Hematopoietic multipotent progenitor cell treated with erythropoietin and hydrocortisone succinate and interleukin-3 and kit ligand, for 17 days (in vitro differentiated cells): ENCODE measurements around the gene PAF1.
A peak's percentile ranks its signal among the peaks of the same experiment; 100 is the strongest.
"Not testable (repeated sequence)": the region's sequence is repeated elsewhere in the genome, so short reads cannot be mapped to it uniquely, and the experiment has no call there.

ENCODE experiments used
- DNase-seq: peaks from one replicate; pipeline ENCODE4 v3.0.0-alpha.2; 2015; ENCODE audit warnings: low spot score

PAF1 gene

DNA sequence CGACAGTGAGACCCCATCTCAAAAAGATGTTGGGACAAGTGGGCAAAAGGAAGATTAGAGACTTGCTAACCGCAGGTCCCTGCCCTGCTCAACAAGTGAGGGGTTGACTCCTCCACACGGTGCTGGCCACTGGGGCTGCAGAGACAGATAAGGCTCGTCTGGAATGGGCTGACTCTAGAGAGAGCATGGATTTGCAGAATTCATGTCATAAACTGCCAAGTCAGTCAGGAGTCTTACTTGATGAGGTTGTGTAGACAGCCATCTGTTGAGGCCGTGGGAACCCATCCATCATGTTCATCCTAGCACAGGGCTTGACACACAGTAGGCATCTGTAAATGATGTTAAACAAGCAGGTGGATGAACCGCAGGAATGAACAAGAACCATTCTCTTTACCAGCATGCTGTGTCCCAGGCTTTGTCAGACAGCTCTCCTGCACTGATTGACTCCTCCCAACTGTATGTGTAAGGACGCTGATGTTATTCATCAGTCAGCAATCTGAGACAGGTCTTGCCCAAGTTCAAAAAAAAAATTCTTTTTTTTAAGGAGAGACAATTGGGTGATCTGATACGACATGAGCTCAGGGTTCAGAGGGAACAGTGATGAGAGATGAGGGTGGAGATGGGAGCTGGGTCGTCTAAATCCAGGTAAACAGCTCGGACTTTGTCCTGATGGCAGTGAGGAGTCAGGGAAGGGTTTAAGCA, 8.8 kb downstream of the PAF1 start:
- DNase-seq, result no peak

DNA sequence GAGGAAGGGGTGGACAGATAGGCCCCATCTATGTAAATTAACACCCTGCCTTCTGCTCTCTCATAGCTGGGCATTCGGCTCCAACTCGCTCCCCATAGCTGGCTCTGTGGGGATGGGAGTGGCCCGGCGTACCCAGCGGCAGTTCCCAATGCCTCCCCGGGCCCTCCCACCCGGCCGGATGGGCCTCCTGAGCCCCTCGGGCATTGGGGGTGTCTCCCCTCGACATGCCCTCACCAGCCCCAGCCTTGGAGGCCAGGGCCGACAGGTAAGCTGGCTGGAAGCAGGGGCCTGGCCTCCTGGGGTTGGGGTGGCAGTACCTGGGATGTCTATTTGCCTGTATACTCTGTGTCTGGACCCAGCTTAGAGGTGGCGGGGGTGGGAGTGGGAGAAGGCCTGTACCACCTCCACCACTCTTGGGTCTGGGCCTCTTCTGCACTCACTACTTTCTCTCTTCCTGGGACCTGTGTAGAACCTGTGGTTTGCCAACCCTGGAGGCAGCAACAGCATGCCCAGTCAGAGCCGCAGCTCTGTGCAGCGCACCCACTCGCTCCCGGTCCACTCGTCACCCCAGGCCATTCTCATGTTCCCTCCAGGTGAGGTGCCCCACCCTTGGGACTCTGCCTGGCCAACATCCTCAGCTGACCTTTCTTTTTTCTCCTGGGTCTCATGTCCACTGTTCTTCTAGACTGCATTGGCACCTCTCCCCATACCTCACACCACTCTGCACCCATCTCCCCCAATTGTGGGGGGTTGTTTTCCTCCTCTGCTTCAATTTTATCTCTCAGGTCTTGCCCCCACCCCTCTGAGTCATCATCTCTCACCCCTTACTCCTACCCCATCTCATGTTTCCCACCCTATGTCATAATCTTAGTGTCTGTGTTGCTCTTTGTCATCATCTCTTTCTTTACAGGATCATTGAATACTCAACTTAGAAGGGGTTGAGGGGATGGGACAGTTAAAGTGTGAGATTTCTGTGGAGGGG, 10.1 kb downstream of the PAF1 start:
- no peak for DNase-seq

DNA sequence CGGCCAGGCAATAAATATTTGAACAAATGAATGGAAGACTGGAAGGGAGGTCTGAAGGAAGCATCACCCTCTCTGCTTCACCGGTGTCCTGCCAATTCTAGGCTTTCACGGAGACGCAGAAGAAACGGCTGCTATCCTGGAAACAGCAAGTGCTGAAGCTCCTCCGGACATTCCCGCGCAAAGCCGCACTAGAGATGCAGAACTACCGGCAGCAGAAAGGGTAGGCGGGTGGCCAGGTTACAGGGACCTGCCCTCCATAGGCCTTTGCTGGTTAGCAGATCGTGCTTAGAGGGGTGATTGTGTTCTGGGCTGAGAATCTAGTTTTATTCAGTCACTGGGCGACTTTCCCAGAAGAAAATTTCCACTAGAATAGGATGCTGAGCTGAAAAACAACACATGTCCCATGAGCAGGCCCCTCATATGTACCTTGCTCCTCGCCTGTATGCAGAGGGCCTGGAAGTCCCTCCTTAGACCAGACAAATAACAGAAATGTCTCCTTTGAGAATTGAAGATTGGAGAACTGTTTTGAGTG, 11.0 kb downstream of the PAF1 start:
- no peak for DNase-seq

DNA sequence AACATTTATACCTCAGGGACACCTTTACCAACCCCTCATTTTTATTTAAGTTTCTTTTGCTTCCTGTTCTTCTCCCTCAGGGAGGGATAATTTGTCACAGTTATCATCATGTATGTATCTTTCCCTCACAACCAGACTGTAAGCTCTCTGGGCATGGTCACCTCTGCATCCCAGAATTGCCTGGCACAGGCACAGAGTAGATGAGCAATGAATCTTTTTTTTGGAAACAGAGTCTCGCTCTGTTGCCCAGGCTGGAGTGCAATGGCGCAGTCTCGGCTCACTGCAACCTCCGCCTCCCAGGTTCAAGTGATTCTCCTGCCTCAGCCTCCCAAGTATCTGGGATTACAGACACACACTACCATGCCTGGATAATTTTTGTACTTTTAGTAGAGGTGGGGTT, 11.5 kb downstream of the PAF1 start:
- DNase-seq, result not testable (repeated sequence)

DNA sequence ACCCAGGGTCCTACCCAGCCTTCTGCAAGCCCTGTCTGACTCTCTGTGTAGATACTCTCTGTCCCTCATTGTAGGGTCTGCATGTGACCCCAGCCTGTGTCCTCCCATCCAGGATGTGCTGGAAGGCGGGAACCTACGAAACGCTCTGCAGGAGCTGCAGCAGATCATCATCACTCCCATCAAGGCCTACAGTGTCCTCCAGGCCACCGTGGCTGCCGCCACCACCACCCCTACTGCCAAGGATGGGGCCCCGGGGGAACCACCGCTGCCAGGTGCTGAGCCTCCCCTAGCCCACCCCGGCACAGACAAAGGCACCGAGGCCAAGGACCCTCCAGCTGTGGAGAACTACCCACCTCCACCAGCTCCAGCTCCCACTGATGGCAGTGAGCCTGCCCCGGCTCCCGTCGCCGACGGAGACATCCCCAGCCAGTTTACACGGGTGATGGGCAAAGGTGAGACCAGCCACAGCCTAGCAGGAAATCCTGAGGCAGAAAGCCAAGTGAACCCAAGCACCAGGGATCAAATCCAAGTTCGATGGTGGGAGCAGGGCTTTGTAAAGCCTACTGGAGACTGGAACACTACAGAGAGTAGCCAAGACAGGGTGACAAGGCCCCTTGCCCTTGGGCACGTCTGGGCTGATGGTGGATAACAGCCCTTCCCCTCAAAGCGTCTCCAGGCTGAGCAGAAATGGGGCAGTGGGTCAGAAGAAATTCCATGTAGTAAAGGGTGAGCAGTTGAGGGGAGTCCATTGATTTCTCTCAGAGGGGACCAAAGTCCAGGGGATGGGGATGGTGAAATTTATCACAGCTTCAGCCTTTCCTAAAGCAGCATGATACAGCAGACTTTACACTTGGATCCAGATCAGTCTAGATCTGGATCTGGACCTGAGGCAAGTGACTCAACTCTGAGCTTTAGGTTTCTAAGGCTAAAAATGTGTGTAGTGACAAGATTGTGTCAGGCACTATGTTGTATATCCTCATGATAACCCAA, 13.2 kb downstream of the PAF1 start:
- DNase-seq, result no peak

DNA sequence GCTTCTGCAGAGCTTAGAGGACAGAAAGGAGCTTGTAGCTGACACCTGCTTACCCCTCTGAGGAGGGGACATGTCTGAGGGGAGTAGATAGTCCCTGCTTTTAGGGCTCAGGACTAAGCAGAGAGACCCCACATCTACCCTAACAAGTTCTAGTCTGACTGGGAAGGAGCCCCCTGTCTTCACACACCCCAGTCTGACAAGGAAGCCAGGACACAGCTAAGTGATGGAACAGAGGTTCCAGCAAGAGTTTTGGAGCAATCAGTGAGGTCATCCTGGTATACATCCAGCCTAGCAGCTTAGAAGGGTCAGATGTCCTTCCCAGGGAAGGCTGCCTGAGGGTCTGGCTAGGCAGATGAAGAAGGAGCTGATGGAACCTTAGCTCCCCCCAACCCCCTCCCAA, 15.0 kb downstream of the PAF1 start:
- no peak for DNase-seq

DNA sequence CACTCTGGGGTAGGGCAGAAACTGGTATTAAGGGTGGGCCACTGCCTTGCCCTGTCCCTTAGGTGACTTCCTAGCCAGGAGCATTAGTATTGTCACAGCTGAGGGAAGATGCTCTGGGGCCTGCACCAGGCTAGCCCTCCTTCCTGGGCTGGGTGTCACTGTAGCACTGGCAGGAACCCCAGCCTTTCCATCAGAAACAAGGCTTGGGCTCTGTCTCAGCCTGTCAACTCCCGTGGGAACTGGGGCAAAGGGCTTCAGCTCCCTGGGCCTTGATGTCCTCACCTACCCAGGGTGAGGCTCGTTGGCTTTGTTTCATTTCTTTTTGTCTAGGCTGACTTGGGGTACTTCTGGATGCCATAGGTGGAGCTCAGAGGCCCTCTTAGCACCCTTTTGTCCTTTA, 18.0 kb downstream of the PAF1 start:
- DNase-seq, result no peak

DNA sequence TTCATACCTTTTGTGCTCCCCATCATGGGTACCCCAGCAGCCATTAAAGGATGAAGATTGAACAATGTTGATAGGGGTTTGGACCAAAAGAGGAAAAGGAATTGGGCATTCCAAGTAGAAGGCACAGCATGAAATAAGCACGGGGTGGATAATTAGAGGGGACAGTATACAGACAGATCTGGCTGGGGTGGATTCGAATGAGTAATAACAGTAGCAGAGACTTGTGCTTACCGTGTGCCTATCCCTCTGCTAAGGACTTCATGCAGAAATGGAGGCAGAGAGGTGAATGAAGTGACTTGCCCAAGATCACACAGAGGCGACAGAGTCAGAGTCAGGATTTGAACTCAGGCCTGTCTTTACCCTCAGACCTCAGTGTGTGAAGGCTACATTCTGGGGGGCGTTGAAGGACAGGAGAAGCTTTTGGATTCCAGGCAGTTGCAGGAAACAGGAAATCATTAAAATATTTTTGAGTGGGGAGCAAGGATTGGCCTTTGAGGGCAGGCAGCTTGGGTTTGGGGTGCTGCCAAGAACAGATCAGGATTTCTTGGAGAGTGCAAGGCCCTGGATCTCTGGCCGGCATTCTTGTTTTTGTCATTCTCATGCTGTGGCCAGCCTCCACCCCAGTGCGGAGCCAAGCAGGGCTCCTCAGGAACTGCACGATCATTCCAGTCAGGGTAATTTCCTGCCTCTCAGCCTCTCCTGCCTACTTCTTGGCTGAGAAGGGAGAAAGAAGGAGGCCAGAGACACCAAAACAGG, 18.7 kb downstream of the PAF1 start:
- no peak for DNase-seq

DNA sequence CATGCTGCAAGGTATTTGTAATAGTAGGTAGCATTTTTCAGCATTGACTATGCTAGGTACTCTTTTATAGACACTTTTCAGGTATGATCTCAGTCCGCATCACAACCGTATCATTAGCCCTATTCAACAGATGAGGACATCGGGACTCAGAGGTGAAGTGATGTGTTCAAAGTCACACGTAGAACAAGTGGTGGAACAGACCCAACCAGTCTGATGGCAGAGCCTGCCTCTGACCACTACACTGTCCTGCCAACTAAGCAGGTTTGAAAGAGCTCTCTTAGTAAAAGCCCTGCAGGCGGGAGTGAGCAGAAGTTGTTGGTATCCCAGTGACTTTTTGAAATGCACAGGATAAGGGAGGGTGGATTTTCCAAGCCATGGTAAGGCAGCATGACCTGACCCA, 20.2 kb downstream of the PAF1 start:
- DNase-seq, result no peak

DNA sequence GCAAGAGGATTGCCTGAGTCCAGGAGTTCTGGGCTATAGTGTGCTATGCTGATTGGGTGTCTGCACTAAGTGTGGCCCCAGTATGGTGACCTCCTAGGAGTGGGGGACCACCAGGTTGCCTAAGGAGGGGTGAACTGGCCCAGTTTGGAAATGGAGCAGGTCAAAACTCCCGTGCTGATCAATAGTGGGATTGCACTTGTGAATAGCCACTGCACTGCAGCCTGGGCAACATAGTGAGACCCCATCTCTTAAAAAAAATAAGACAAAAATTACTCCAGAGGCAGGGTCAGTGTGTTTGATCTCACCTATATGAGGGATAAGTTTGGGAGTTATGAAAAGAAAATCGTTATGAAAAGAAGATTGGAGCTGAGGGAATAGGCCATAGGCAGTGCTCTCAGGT, 21.7 kb downstream of the PAF1 start:
- no peak for DNase-seq

DNA sequence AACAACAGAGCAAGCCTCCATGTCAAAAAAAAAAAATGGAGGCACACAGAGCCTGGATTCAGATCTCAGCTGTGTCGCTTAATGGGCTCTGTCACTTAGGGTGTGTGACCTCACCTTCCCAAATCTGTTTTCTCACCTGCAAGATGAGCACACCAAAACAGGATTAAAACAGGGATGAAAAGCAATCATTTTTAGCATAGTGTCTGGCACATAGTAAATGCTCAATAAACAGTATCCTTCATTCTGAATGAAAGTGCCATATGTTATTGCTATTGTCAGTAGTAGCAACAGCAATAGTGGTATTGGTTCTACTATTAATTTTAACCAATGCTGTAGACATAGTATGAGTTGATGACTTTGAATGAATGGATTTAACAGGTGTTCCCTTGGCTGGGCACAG, 25.4 kb downstream of the PAF1 start:
- no peak for DNase-seq

DNA sequence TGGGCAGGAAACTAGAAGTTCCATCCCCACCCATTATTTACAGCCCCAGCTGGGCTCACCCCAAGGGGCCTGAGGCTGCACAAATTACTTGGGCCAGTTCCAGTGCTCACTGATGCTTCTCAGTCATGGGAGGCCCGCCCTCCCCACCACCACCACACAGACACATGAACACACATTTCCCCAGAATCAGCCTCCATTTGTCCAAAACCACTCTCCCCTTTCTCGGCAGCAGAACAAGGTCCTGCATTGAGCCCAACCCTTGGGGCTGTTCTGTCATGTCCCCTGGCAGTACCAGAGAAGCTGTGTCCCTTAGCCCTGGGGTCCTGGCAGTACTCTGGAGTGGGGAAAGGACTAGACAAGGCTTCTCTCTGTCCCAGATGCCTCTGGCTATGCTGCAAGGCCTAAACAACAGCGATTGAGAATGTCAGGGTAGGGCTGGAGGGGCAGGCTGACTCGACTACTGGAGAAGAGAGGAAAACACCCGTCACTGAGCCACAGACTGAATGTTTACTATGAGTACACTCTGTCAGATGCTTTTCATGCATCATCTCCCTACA, 26.9 kb downstream of the PAF1 start:
- DNase-seq, result peak; percentile 52

DNA sequence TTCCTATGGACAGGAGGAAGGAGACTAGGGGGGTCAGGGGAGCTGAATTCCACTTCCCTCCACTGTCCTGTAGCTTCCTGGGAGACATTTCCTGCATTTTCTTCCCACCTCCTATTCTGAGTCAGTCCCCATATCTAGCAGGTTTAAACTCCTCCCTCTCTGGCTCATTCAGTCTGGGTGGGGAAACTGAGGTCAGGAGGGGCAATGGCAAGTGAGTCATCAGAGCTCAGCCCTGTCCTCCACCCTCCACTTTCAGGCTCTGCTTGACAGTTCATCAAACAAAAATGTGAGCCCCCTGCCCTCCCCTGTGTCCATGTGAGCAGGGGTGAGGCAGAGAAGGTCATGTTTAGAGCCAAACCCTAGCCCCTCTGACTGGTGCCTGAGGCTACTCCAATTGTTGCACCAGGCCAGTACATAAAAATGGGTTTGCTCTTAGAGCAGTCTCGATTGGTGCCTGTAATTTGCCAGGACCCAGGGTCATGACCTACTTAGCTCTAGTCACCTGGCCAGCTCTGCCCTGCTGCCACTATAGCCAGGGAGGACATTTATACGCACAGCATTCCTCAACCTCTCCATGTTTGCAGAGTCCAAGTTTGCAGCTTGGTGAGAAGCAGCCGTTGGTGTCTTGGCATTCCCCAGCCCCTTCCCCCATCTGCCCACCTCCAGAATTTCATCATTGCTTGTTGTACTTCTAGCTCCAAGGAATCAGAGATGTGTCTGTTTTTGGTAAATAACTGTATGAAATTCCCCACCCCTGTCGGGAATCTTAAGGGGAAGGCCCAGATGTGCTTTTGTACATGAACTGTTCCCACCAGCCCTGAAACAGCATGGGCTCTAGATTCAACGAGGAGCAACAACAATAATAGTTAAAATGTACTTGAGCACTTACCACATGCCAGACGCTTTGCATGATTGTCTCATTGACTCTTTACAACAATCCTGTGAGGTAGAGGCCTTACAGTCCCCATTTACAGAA, 27.9 kb downstream of the PAF1 start:
- no peak for DNase-seq

DNA sequence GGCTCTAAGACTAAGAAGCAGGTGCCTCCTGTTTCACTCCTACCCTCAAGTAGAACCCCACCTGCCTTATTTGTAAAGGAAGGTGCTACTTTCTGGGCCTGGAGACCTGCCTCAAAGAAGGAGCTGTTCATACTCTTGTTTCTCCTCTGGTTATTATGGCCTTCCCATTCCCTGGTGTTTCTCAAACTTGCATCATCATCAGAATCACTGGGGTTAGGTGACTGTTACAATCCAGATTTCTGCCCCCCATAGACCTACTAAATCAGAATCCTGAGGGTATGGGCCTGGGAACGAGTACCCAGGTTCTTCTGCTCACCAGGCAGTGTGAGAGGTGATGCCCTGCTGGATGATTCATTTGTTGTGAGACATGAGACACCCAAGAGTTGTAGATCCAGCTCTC, 30.3 kb downstream of the PAF1 start:
- no peak for DNase-seq

DNA sequence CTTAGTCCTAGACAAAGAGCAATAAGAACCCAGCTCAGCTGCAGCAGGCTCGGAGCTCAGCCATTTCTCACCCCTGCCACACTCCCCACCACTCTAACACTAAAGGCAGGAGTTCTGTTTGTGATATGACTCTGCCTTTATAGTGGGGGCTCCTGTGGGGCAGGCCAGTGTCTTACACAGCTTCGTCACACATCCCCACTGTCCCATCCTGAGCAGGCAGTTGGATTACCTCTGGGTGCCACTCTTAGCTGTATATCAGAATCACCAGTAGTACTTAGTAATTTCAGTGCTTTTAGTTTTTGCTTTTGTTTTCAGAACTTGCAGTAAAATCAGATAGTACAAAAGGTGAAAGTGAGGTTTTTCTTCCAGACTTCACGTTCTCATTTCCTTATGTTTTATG, 31.9 kb downstream of the PAF1 start:
- DNase-seq, result no peak

DNA sequence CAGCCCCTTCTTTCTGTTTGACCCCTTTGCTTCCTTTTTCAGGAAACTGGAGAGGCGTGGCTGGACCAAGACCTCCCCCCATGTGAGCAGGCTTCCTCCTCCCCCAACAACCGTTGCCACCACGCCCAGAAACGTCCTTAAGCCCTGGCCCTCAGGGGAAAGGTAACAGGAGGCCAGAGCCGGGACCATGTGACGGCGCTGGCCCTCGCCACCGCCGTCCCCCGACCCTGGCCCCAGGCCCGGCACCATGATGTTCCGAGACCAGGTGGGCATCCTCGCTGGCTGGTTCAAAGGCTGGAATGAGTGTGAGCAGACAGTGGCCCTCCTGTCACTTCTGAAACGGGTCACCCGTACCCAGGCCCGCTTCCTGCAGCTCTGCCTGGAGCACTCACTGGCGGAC, 34.3 kb downstream of the PAF1 start:
- no peak for DNase-seq

DNA sequence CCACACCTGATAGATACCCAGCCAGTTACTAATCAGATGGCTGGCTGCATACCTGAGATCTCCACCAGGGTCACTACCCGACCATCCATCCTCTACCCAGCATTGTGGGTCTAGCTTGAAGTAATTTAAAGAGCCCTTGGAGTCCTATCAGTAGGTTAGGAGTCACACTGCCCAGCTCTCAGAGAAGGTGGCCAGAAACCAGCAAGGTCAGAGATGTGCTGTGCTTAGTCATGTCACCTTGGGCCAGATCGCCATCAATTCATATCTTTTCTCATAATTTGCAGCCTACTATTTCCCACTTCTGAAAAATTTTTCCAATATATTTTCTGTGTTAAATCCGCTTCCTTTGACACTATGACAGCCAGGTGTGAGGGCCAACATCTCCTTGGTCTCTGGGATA, 34.8 kb downstream of the PAF1 start:
- DNase-seq, result no peak

DNA sequence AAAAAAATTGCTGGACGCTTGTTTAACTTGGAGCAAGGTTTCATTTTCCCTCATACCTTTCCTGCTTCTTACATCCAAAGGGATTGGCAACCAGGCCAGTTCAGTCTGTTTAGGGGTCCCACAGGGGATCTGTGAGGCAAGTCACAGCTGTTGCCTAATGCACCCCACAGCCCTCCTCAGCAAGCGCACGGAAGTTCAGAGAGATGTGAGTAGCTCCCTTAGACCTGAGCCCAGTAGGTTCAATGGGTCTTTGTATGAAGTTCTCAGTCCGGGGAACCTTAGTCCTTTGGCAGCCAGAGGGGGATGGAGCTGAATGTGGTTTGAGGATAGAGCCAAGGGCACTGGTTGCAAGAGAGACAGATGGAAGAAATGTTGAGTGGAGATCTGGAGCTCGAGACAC, 35.7 kb downstream of the PAF1 start:
- no peak for DNase-seq

DNA sequence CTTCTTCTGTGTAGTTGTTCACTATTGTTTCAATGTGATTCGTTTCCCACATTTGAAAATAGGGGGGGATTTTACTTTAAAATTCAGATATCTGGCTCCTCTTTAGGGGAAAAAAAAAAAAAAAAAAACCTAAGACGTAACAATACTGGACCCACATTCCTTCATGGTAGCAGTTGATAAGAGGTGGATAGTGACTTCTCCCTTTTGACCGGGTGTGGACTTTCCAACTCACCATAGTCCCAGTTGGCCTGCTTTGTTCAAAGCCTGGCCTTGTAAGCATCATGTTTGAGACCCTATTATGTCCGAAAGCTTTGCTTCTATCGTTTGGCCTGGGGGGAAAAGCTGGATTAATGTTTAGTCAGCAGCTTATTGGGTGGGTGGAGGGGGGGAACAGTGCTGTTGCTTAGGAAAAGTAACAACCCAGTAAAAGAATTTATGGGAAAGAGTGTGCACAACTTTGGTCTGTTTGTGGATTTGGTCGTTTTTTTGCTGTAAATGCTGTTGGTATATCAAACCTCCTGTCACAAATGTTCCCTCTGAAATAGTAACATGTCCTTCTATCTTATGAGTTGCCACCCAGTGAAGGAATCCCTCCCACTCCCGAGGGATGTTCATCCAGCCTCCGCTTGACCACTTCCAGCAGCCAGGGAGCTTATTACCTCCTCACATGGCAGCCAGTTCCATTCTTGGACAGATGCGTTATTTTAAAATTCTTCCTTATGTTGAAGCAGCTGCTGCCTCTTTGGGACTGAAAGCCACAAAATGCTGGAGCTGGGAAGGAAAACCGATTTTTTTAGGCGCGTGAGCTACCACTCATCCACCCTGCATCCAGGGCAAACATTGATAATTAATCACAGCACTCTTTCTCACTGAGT, 38.3 kb downstream of the PAF1 start:
- no peak for DNase-seq
